Sigmoid colon (tissue), 7 donors: ENCODE results near the gene GPC6. TPM values are rescaled to one million over a fixed set of nuclear protein-coding genes. Genes with fewer than 3 reads are reported as not detected.

Experiments
- DNase-seq: peaks from one replicate; pipeline ENCODE4 v3.0.0-alpha.2; 2019
- H3K27ac ChIP-seq, 4 donors: fragments of 200-600 bp; sonication (generic); one replicate each; pipeline ENCODE4 v1.5.1; 2016 to 2019; ENCODE audit warnings: mild to moderate bottlenecking in 1 of 4
- H3K27me3 ChIP-seq, 3 donors: fragments of 200-600 bp; sonication (generic); one replicate each; pipeline ENCODE4 v1.5.1; 2019; ENCODE audit warnings: mild to moderate bottlenecking in 1 of 3
- H3K36me3 ChIP-seq, 4 donors: fragments of 200-600 bp; sonication (generic); one replicate each; pipeline ENCODE4 v1.5.1; 2016 to 2019
- H3K4me1 ChIP-seq, 4 donors: fragments of 200-600 bp; sonication (generic); one replicate each; pipeline ENCODE4 v1.5.1; 2017 to 2019
- H3K4me3 ChIP-seq, 4 donors: fragments of 200-600 bp; sonication (generic); one replicate each; pipeline ENCODE4 v1.5.1; 2017 to 2019; ENCODE audit warnings: mild to moderate bottlenecking in 2 of 4, moderate library complexity in 1 of 4
- H3K9me3 ChIP-seq, 4 donors: fragments of 200-600 bp in 3 of 4; sonication (generic) in 3 of 4; one replicate each; pipeline versions ENCODE4 v1.5.1 to v1.6.1; 2013 to 2019
- CTCF ChIP-seq, 4 experiments: fragments of 450-650 bp in 3 of 4; fragments of 200-600 bp in 1 of 4; IDR thresholded peaks; one replicate each; pipeline ENCODE4 v1.5.1; 2016 to 2019; ENCODE audit warnings: antibody characterized with exemption in 4 of 4, mild to moderate bottlenecking in 3 of 4, moderate library complexity in 2 of 4
- EP300 ChIP-seq, 4 donors: sonication (generic); formaldehyde crosslinking; IDR thresholded peaks; one replicate each; pipeline ENCODE4 v1.6.1; 2017; ENCODE audit warnings: antibody characterized with exemption in 4 of 4
- POLR2A ChIP-seq, 2 donors: fragments of 450-650 bp; IDR thresholded peaks; one replicate each; pipeline ENCODE4 v1.6.1; 2016; ENCODE audit warnings: antibody characterized with exemption in 2 of 2, mild to moderate bottlenecking in 2 of 2, moderate library complexity in 2 of 2
- POLR2AphosphoS5 ChIP-seq, 4 donors: sonication (generic); formaldehyde crosslinking; IDR thresholded peaks; one replicate each; pipeline ENCODE4 v1.6.1; 2017; ENCODE audit warnings: antibody characterized with exemption in 4 of 4
- WGBS, 2 donors: extraction: QIAGEN DNeasy Blood & Tissue Kit; methylation state at CpG; one replicate each; pipeline ENCODE4 v1.1.7; 2013; 5-methylcytosine and 5-hydroxymethylcytosine counted together
- intact Hi-C: fragments of 100-400 bp; cut with DNase I; formaldehyde crosslinking; loops from one replicate; pipeline ENCODE4 v1.15.1; 2023
- polyA plus RNA-seq, 3 donors: library from polyadenylated mRNA; stranded (reverse); fragments of 200-250 nt; gene quantifications; one replicate each; pipeline ENCODE4 v1.2.3, GENCODE V29; 2013
- total RNA-seq, 4 donors: library from RNA; depleted of rRNA; stranded (reverse); fragments of >200 nt; gene quantifications; one replicate each; pipeline ENCODE4 v1.1.0, GENCODE V29; 2016
- donor health status: healthy with polysubstance abuse.
- donor health status: Bipolar disorder and iron deficiency.
- donor health status: healthy.

Gene GPC6
- total and polyA plus RNA-seq, 7 donors = 0.23 to 27.5 (median 14.4) TPM

- H3K4me1 ChIP-seq = peaks cover 0 to 47% (median 34%) of the 10 kb centered on the region in 4 donors
- H3K27me3 ChIP-seq = no peaks in the 10 kb centered on the region
- H3K27ac ChIP-seq = no peak overlapping the region
- no peaks in the 10 kb centered on the region for H3K36me3 ChIP-seq
- no peaks in the 10 kb centered on the region for H3K9me3 ChIP-seq
- no peak for TF ChIP-seq EP300 (IDR thresholded peaks at IDR 0.05)
- TF ChIP-seq CTCF (IDR thresholded peaks at IDR 0.05) = no peak
- TF ChIP-seq POLR2AphosphoS5 (IDR thresholded peaks at IDR 0.05) = no peak
- no peak for TF ChIP-seq POLR2A (IDR thresholded peaks at IDR 0.05)
- H3K4me3 ChIP-seq = no peak overlapping the region
- intact Hi-C loops = no loop called here
- WGBS, 2 donors = 72 to 74% methylated on average over 4 of the region's 4 CpGs
- no peak for DNase-seq
Measured at GRCh38 chr13:94063848-94064247, 837.2 kb downstream of the GPC6 start.

GRCh38 chr13:94065741-94066140 lies 839.1 kb downstream of the GPC6 start:
- WGBS, 2 donors = 69 to 77% methylated on average over 1 of the region's 1 CpG
- Histone ChIP-seq H3K4me3 (no peak overlapping the region), H3K4me1 (peaks cover 0 to 45% (median 32%) of the 10 kb centered on the region in 4 donors), H3K36me3 (no peaks in the 10 kb centered on the region), H3K27ac (no peak overlapping the region), H3K9me3 (no peaks in the 10 kb centered on the region), H3K27me3 (no peaks in the 10 kb centered on the region)
- TF ChIP-seq CTCF (IDR thresholded peaks at IDR 0.05) (no peak), POLR2AphosphoS5 (IDR thresholded peaks at IDR 0.05) (no peak), POLR2A (IDR thresholded peaks at IDR 0.05) (no peak), EP300 (IDR thresholded peaks at IDR 0.05) (no peak)
- DNase-seq = no peak
- intact Hi-C loops = no loop called here

- Histone ChIP-seq H3K36me3 (no peaks in the 10 kb centered on the region), H3K4me1 (peaks cover 0 to 19% (median 14%) of the 10 kb centered on the region in 4 donors), H3K27ac (peak overlapping the region in 2 of 4 donors; percentile 34 to 40), H3K27me3 (no peaks in the 10 kb centered on the region), H3K4me3 (no peak overlapping the region), H3K9me3 (peaks cover 0 to 4% (median 0%) of the 10 kb centered on the region in 4 donors)
- intact Hi-C loops = no loop called here
- 43 to 63% methylated on average over 4 of the region's 4 CpGs for WGBS, 2 donors
- no peak for TF ChIP-seq POLR2A (IDR thresholded peaks at IDR 0.05)
- no peak for TF ChIP-seq CTCF (IDR thresholded peaks at IDR 0.05)
- TF ChIP-seq EP300 (IDR thresholded peaks at IDR 0.05) = no peak
- no peak for TF ChIP-seq POLR2AphosphoS5 (IDR thresholded peaks at IDR 0.05)
- DNase-seq = no peak
Measured at GRCh38 chr13:94073007-94073744, 846.6 kb downstream of the GPC6 start.

- TF ChIP-seq EP300 (IDR thresholded peaks at IDR 0.05) (peak in 1 of 4 donors; percentile 17), POLR2AphosphoS5 (IDR thresholded peaks at IDR 0.05) (peak in 3 of 4 donors; percentile 50 to 59 (median 54)), POLR2A (IDR thresholded peaks at IDR 0.05) (no peak)
- intact Hi-C loops = no loop called here
- Histone ChIP-seq H3K4me1 (peaks cover 0 to 20% (median 6%) of the 10 kb centered on the region in 4 donors), H3K27ac (no peak overlapping the region), H3K27me3 (no peaks in the 10 kb centered on the region), H3K9me3 (peaks cover 0 to 4% (median 0%) of the 10 kb centered on the region in 4 donors), H3K36me3 (no peaks in the 10 kb centered on the region), H3K4me3 (no peak overlapping the region)
- DNase-seq = no peak
Measured at GRCh38 chr13:94079876-94080275, 853.3 kb downstream of the GPC6 start.

GRCh38 chr13:94080527-94080926 lies 853.9 kb downstream of the GPC6 start:
- TF ChIP-seq POLR2A (IDR thresholded peaks at IDR 0.05) = no peak
- no peak for TF ChIP-seq CTCF (IDR thresholded peaks at IDR 0.05)
- TF ChIP-seq POLR2AphosphoS5 (IDR thresholded peaks at IDR 0.05) = no peak
- no peak for TF ChIP-seq EP300 (IDR thresholded peaks at IDR 0.05)
- Histone ChIP-seq H3K27me3 (no peaks in the 10 kb centered on the region), H3K36me3 (no peaks in the 10 kb centered on the region), H3K4me3 (no peak overlapping the region), H3K9me3 (peaks cover 0 to 4% (median 0%) of the 10 kb centered on the region in 4 donors), H3K4me1 (peaks cover 0 to 20% (median 6%) of the 10 kb centered on the region in 4 donors), H3K27ac (peak overlapping the region in 1 of 4 donors; percentile 20)
- WGBS, 2 donors = 60 to 73% methylated on average over 1 of the region's 1 CpG
- intact Hi-C loops = no loop called here
- DNase-seq = no peak
